Astrocyte of the hippocampus (primary cell): Measurements from ENCODE around the gene RAD51B.
A peak's percentile ranks its signal among the peaks of the same experiment; 100 is the strongest.

Source experiments
- DNase-seq: peaks from one replicate; pipeline ENCODE4 v3.0.0; 2011; ENCODE audit warnings: low read depth, low spot score

Gene RAD51B

DNA sequence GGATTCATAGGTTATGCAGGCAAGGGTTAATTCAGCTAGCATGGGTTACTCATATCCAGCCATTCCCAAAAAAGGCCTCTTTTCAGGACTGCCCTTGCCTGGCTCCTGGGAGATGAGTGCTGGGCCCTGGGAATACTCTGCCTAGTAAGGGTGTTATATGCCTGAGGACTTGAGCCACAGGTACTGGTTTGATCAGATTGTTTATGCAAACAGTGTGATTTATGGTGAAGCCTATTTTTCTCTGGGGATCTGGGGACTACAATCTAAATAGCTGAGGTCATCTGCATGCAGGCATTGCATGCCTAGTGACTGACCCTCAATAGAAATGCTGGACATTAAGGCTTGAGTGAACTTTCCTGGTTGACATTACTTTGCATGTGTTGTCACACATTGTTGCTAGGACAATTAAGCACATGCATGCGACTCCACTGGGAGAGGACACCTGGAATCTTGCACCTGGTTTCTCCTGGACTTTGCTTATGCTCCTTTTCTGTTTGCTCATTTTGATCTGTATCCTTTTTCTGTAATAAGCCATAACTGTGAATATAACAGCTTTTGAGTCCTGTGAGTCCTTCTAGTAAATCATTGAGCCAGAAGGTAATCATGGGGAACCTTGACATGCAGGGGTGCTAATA, 73.0 kb downstream of the RAD51B start:
- no peak for DNase-seq

DNA sequence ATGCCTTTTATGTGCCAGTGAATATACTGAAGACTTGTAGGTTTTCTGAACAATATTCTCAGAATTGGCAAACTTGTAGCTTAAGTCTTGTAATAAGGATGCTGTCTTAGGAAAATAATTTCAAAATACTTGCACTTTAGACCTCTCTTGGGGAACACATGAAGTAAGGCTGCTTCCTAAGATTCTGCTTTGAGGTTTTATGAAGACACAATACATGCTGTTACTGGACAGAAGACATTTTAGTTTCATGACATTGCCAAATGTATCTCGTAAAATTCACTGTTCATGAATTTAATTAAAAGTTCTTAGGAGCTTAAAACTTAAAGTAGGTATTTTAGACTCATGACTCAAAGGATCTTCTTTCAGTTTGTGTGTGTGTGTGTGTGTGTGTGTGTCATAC, 80.7 kb downstream of the RAD51B start:
- no peak for DNase-seq

DNA sequence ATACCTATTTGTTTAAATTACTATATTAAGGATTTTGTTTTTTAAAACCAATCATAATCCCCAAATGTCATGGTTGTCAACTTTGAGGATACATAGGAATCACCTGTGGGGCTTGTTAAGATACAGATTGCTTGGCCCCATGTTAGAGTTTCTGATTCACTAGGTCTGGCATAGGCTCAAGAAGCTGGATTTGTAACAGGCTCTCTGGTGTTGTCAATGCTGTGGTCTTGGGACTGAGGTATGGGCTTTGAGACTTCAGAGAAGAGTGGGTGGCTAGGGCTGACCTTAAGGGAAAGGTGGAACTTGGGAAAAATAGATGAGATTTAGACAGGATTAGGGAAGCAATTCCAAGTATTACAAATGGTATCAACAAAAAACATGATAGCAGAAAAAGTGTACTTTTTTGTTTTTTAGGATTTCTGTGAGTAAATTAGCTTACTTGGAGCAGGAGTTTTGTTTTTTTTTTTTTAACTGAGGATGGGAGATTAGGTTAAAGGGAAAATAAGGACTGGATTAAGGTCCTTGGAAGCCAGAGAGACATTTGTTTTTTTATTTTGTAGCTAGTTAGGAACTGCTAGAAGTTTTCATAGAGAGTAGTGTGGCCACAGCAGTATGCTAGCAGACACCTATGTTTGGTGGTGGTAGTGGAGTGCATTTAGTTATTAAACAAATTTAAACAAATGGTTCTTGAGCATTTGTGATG, 88.6 kb downstream of the RAD51B start:
- peak; percentile 61 for DNase-seq

GRCh38 chr14:67911562-67911961, 92.0 kb downstream of the RAD51B start:
- DNase-seq, result no peak

DNA sequence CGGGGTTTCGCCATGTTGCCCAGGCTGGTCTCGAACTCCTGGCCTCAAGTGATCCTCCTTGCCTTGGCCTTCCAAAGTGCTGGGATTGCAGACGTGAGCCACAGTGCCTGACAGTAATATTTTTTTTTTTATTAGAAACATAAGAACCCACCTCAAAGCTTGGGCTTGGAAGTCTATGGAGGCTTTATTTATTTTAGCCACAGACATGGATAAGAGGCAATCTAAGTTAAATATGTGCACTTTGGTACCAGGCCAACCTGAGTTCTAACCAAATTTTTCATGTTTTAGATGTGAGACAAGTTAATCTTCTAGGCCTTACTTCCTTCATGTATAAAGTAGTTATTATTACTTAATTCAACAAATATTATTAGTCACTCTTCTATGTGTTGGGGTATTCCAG, 96.9 kb downstream of the RAD51B start:
- DNase-seq, result no peak

DNA sequence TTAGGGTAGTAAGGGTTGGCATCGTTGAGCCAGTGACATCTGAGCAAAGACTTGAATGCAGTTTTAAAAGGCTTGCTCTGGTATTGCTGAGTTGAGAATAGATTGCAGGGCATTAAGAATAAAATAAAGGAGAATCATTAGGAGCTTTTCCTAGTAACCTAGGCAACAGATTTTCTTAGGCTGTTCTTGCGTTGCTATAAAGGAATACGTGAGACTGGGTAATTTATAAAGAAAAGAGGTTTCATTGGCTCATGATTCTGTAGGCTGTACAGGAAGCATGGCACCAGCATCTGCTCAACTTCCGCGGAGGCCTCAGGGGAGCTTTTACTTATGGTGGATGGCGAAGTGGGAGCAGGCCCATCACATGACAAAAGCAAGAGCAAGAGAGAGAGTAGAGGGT, 97.4 kb downstream of the RAD51B start:
- DNase-seq, result no peak

- no peak for DNase-seq
Observed at GRCh38 chr14:67918838-67919237, 99.3 kb downstream of the RAD51B start.

DNA sequence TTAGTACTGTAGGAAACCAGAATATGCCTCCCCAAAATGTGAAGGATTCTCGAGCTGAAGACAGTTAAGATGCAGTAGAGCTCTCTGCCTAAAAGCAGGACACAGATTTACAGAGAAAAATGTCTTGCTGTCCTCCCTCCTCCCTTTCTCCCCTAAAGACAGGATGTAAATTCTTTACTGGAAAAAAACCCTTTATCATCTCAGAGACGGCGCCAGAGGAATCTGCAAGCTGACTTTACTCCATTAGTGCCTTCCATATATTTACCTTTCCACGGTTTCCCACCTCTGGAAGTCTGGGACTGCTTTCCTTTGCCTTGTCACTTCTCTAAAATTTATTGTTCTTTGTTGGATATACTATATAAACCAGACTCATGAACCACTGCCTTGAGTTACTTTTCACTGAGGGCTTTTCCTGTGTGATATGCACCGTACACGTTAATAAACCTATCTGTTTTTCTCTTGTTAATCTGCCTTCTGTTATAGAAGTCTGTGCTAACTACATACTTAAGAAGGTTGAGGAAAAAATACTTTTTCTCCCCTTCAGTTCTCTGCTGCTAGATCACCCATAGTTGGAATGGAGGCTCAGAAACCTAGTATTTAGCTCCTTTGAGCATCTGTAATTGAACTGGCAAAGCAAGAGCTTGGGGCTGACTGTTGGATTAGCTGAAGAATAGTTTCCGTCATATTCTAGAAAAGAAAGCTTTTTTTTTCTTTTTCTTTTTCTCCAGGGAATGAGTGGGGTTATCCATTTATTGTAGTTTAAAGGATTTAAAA, 99.9 kb downstream of the RAD51B start:
- no peak for DNase-seq

DNA sequence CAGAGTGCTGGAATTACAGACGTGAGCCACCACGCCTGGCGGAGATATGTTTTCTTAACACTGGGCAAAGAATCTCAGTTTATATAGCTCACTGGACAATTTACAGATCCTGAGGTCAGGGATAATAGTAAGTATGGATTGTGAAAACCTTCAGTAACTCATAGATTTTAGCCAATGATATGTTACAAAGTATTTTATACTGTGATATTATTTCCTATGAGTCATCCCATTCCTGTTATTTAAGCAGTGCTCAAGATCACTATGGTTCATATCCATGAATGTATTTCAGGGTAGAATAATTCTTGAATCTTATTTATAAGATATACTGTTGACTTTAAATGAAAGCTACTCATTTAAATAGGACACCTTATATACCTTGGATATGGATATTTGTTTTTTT, 107.2 kb downstream of the RAD51B start:
- DNase-seq, result no peak

- no peak for DNase-seq
Observed at GRCh38 chr14:67927244-67927643, 107.7 kb downstream of the RAD51B start.

DNA sequence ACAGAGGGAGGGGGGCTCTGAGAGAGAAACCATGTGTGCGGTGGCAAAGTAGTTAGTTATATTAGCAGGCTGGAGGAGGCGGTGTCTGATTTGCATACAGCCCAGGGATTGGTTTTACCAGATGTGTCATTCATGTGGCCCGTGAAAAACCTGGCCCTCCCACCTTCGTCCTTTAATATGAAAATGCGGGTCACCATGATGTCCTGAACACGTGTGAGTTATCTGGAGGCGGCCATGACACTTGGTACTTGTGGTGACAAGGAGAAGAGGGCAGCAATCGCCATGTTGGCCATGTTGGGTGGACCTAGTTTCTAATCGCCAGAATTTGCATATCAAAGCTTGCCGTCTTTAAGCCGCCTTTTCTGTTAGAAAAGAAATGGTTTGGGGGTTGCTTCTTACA, 108.8 kb downstream of the RAD51B start:
- DNase-seq, result no peak

GRCh38 chr14:67932708-67933246, 113.2 kb downstream of the RAD51B start:
- no peak for DNase-seq

GRCh38 chr14:67933266-67933665, 113.7 kb downstream of the RAD51B start:
- no peak for DNase-seq

- DNase-seq, result peak; percentile 85
Observed at GRCh38 chr14:67934087-67934486, 114.5 kb downstream of the RAD51B start.

DNA sequence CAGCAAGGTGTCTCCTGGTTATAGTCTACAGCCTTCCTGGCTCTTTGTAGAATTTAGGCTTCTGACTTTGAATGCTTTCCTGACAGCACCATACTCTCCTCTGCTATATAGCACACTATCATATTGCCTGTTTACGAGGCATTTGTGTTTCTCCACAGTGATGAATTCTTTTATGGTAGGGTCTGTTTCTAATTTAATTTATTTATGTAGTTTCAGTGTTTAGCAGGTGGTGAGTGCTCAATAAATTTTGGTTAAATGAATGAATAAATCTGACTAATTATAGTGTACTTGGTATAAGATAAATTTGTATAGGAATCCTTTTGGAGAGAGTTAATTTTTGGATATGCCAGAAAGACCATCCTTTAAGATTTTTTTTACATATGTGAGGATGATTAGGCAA, 115.3 kb downstream of the RAD51B start:
- DNase-seq, result no peak

GRCh38 chr14:67935371-67935770, 115.8 kb downstream of the RAD51B start:
- no peak for DNase-seq

- no peak for DNase-seq
Observed at GRCh38 chr14:67938071-67938470, 118.5 kb downstream of the RAD51B start.

GRCh38 chr14:67940486-67941455, 121.2 kb downstream of the RAD51B start:
- peak; percentile 63 for DNase-seq

- peak; percentile 41 for DNase-seq
Observed at GRCh38 chr14:67941456-67942018, 122.0 kb downstream of the RAD51B start.

- DNase-seq, result no peak
Observed at GRCh38 chr14:67942080-67942710, 122.6 kb downstream of the RAD51B start.
